GM23338 (cell line): ENCODE data around the gene CARNS1.

Experiments
- CREB1 ChIP-seq: fragments of 250-450 bp; sonication (Bioruptor Pico); IDR thresholded peaks from 2 replicates; pipeline ENCODE4 v1.5.0; 2020; ENCODE audit warnings: low read depth, mild to moderate bottlenecking, moderate library complexity
- EZH2 ChIP-seq: fragments of 200-600 bp; sonication (generic); IDR thresholded peaks from one replicate; pipeline ENCODE4 v1.8.0; 2017; ENCODE audit warnings: antibody characterized with exemption, mild to moderate bottlenecking, low read depth; ENCODE audit not compliant: unreplicated experiment
- EZH2phosphoT487 ChIP-seq: fragments of 200-600 bp; sonication (generic); IDR thresholded peaks from one replicate; pipeline ENCODE4 v1.8.1; 2018; ENCODE audit warnings: antibody characterized with exemption; ENCODE audit not compliant: unreplicated experiment
- JUNB ChIP-seq: IDR thresholded peaks from one replicate; pipeline ENCODE4 v1.6.1; 2016; ENCODE audit warnings: antibody characterized with exemption; ENCODE audit not compliant: unreplicated experiment
- NANOG ChIP-seq: IDR thresholded peaks from 2 replicates; pipeline ENCODE4 v1.6.1; 2016; ENCODE audit warnings: antibody characterized with exemption, borderline replicate concordance
- POLR2AphosphoS5 ChIP-seq: IDR thresholded peaks from 2 replicates; pipeline ENCODE4 v1.6.1; 2016; ENCODE audit warnings: antibody characterized with exemption, low read depth
- REST ChIP-seq: IDR thresholded peaks from one replicate; pipeline ENCODE4 v1.6.1; 2018; ENCODE audit warnings: antibody characterized with exemption; ENCODE audit not compliant: unreplicated experiment
- ZNF114 ChIP-seq: fragments of 250-450 bp; sonication (Bioruptor Pico); IDR thresholded peaks from 2 replicates; pipeline ENCODE4 v1.5.0; 2020; ENCODE audit warnings: mild to moderate bottlenecking, moderate library complexity
- ZNF331 ChIP-seq: fragments of 250-450 bp; sonication (Bioruptor Pico); IDR thresholded peaks from 2 replicates; pipeline ENCODE4 v1.5.0; 2020; ENCODE audit warnings: low read depth, mild to moderate bottlenecking, moderate library complexity
- TF ChIP-seq, protein P1 (sequence below), 2 experiments: fragments of 200-600 bp in 1 of 2; sonication (generic) in 1 of 2; conservative IDR thresholded peaks; 2 replicates each; pipeline versions ENCODE4 v1.5.1 to v1.6.1; 2016 to 2017; ENCODE audit warnings: antibody characterized with exemption in 2 of 2, low read depth in 2 of 2, mild to moderate bottlenecking in 2 of 2, moderate library complexity in 1 of 2

- TF ChIP-seq POLR2AphosphoS5, result no peak
- TF ChIP-seq, protein P1, sequence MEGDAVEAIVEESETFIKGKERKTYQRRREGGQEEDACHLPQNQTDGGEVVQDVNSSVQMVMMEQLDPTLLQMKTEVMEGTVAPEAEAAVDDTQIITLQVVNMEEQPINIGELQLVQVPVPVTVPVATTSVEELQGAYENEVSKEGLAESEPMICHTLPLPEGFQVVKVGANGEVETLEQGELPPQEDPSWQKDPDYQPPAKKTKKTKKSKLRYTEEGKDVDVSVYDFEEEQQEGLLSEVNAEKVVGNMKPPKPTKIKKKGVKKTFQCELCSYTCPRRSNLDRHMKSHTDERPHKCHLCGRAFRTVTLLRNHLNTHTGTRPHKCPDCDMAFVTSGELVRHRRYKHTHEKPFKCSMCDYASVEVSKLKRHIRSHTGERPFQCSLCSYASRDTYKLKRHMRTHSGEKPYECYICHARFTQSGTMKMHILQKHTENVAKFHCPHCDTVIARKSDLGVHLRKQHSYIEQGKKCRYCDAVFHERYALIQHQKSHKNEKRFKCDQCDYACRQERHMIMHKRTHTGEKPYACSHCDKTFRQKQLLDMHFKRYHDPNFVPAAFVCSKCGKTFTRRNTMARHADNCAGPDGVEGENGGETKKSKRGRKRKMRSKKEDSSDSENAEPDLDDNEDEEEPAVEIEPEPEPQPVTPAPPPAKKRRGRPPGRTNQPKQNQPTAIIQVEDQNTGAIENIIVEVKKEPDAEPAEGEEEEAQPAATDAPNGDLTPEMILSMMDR (conservative IDR thresholded peaks at IDR 0.05; ENCODE audit: low read depth in 2 of 2), result no peak
- no peak for TF ChIP-seq ZNF114
- TF ChIP-seq NANOG, result no peak
- TF ChIP-seq EZH2, result no peak
- TF ChIP-seq EZH2phosphoT487, result no peak
- no peak for TF ChIP-seq JUNB
- no peak for TF ChIP-seq ZNF331
- TF ChIP-seq CREB1 (CRISPR knock-in tag), result no peak
- TF ChIP-seq REST, result no peak
Measured at GRCh38 chr11:67472882-67473281, 57.4 kb downstream of the CARNS1 start.
